ENCODE measurements around the gene AMZ1.
"Not testable (repeated sequence)": the region's sequence is repeated elsewhere in the genome, so short reads cannot be mapped to it uniquely, and the experiment has no call there.

The AMZ1 gene

DNA sequence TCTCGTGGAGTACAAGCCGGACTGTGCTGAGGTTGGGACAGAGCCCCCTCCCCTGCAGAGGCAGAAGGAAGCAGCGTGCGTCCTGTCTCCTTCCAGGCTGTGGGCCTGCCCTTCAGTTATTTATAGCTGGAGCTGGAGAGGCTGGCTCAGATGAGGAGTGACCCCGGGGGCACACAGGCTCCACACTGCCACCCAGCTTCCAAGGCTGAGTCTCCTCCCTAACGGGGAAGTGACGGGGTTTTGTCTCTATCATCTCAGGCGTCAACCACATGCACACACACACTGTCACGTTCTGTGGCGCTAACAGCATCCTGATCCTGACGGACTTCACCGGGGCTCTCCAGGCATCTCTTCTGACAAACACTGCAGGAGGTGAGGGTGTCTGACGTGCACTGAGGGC is 25.4 kb downstream of the AMZ1 start:
- no peak for DNase-seq (ENCODE audit: low spot score)

DNA sequence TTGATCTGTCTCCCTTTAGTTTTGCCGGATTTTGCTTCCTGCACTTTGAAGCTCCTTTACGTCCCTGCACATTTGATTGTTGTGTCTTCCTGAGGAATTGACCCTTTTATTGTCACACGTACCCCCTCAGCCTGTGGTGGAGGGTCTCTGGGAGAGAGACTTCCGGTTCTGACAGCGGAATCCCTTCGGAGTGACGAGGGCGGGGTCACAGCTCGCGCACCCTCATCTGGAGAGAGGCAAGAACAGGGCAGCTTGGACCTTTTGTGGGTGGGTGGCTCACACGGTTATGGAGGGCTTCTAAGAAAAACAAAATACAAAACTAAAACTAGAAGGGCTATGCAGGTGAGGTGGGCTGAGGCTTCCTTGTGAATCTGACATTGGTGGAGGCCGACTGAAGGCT is 26.0 kb downstream of the AMZ1 start:
- no peak for DNase-seq (ENCODE audit: low spot score)

DNA sequence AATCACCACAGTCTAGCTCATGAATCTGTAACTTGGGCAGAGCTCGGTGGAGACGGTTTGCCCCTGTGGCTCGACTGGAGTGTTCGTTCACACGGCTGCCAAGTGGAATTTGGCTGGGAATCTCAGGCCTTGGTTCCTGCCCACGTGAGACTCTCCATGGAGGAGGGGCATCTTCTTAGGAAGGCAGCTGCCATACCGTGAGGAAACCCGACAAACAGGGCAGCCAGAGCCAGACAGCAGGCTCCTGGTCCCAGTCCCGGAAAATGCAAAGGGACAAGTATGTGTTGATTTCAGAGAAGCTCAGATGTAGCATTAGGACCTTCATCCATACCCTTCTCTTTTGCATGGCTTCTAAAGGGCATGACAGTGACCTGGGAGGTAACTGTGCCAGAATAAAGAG is 26.6 kb downstream of the AMZ1 start:
- DNase-seq (ENCODE audit: low spot score) = no peak

DNA sequence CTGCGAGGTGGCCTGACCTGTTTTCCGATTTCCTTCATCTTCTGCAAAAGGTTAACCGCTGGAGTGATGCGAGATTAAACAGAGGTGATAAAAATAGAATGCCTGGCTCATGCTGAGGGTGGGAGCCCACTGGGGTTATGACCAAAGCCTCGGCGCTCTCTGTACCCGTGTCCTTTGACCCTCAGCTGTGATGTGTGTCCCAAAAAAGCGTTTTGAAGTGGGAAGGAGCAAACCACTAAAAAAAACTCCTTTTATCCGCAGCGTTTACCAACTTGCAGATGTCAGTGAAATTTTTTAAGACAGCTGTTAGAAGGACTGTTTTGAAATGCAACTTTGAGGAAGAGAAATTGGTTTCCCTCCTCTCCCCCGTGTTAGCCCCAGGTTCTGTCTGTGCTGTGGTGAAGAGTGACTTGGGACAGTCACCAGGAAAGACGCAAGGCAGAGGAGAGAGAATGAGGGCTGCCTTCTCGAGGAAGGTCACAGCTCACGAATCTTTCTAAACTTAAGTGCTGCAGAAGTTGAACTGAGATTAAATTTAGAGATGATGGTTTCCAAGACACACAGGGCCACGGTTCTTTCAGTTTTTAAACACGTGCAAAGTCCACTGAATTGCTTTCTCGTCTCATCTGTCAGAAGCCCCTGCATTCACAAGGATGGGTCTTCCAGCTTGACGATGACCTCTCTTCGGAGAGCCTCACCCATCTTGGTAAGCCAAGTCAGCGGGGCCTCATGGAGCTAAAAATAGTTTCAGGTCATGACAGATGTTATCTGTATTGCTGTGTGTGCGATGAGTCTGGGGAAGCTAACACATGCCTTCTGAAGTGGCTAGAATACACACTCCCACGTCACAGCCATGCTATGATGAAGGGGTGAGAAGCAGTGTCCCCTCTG is 27.6 kb downstream of the AMZ1 start:
- no peak for DNase-seq (ENCODE audit: low spot score)

DNA sequence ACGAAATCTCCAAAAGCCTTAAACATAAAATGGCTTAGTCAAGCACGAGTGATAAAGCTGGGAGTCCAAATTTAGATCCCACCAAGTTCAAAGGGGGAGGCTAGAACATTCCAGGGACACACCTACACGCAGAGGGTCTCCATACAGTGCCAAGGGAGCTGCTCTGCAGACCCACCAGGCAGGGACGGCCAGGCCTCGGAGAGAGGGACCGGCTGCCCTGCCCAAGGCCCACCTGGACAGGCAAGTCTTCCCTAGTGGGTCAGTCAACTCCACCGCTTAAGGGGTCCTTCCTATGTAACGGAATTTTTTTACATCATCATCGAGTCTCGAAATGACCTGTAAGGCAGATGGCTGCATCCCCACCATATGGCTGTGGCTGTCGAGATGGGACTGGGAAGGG is 28.5 kb downstream of the AMZ1 start:
- no peak for DNase-seq (ENCODE audit: low spot score)

DNA sequence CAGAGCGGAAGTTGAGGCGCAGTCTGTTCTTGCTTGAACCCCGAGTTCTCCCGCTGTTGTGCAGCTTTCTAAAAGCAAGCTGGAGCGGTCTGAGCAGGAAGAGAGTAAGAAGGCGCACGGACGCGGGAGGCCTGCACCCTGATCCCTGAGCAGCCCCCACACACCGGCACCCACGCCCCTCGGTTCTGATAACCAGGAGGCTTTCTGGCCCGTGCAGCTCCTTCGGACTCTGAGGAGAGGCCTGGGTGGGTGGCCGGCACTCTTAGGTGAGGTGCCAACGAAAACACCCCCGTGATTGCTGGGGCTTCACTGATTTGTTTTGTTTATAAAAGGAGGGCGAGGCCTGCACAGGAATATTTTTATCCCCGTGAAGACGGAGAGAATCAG is 28.9 kb downstream of the AMZ1 start:
- DNase-seq (ENCODE audit: low spot score) = no peak

DNA sequence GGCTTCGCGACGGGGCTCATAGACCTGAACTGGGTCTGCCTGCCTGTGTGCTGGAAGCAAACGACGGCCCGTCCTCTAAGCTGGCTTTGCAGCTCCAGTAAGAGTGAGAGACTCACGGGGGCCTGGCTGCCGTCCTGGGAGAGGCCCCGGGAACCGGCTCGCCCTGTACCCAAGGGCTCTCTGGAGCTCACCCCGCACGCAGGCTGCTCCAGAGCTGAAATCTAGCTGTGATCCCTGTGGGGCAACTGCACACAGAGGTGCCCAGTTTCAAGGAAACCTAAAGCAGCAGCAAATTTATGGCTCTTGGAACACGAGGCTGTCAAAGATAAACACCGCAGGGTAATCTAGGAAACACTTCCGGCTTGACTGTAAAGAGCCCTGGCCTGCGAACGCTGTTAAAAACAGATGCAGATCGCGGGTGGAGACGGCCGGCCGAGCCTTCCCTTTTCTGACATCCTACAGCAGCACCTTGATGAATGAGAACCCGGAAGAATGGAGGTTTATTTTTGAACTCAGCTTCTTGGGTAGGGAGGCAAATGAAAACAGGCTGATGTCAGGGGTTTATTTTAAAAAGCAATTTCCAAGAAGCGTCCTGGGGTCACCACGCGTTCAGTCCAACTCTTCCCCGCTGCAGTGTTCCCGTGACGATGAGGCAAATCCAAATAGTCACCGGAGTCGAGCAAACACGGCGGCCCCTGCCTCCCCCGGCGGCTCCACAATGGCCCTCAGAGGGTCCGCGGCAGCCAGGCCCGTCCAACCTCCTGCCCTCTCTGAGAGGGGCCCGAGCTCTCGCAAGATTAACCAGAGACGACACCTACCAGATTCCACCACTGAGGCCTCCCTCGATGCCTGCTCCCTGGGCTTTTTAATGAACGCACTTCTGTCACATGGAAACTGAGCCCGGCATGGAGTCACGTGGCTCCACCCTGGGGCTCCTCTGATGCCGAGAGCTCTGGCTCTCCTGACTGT is 29.6 kb downstream of the AMZ1 start:
- DNase-seq (ENCODE audit: low spot score) = no peak

DNA sequence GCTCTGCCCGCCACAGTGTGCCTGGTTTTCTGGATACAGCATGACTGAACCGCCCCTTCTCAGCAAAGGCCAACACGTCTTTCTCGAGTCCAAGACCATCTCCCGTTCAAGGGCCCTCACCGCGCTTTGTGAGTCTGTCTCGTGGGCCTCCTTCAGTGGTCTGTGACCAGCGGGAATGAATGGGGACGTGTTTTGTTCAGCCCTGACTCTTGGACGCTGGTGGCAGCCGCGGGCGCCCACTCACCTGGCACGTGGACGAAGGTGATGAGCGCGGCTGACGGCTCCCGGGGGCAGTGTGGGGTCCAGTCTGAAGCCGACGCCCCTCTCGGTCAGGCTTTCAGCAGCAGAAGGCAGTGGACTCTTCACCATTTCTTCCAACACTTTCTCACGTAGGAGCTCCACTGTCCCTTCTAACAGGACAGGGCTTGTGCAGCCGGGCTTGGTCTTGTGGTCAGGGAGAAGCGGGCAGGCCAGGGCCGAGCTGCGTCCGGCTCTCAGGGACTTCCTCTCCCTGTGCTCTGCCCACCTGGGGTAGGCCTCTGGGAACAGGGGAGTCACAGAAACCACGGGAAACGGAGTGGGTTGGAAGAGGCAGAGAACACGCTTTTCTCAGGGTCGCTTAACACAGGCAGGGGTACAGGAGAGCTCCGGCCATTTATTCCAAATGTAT is 30.4 kb downstream of the AMZ1 start:
- no peak for DNase-seq (ENCODE audit: low spot score)

DNA sequence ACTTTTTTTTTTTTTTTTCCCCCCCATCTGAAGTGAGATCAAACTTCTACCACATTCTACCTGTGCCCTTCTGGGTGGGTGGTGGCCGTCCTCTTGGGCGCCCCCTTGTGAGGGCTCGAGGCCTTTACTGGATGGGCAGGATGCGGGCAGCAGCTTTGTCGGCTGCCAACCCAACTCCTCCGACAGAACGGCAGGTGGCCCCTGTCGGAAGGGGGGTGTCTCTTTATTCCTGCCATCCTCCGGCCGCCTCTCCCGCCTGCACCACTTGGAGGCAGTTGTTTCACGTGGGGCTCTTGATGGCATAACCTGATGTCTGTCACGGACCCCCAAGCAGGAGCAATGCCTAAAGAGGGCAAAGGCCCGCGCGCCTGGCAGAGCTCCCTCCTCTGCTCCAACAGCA is 31.0 kb downstream of the AMZ1 start:
- DNase-seq (ENCODE audit: low spot score) = peak; percentile 38

DNA sequence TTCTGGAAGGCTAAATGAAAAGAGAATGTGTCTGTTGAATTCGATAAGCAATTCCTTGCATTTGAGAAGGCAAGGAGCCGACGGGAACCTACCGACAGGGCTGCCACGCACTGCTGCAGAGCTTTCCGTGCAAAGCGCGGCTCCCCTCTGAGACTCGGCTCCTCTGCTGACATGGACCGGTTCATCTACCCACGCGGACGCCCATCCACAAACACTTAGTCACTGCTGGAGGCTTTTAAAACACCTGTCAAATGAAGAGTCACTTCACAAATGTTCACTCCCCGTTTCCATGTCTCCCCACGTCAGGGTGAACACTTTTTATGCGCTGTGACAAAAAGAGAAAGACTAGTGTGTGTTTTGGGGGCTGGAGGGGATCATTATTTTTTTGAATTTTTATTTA is 32.0 kb downstream of the AMZ1 start:
- no peak for DNase-seq (ENCODE audit: low spot score)

DNA sequence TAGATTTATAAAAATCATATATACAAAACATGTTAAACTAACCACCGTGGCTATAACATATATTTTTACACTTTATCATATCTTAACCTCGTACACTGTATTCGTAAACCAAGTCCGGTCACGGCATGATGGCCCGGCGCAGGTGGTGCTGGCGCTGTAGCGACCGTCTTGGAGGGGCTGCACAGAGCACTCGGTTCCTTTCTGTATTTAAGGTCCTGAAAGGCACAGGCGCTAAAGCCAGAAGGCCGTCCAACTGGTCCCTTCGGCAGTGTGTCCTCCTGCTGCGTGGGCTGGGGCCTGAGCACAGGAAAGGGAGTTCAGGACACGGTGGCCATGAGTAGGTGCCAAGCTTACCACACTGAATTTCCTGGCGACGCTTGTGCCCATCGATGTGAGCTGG is 33.8 kb downstream of the AMZ1 start:
- no peak for DNase-seq (ENCODE audit: low spot score)

DNA sequence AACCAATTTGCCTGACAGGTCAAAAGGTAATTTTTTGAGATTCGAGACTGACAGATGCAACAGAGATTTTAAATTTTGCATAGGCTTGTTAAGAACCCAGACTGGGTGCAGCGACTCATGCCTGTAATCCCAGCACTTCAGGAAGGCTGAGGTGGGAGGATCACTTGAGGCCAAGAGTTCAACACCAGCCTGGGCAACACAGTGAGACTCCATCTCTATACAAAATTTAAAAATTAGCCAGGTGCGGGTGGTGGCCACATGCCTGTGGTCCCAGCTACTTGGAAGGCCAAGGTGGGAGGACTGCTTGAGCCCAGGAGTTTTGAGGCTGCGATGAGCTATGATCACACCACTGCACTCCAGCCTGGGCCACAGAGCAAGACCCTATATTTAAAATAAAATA is 34.6 kb downstream of the AMZ1 start:
- no peak for DNase-seq (ENCODE audit: low spot score)

DNA sequence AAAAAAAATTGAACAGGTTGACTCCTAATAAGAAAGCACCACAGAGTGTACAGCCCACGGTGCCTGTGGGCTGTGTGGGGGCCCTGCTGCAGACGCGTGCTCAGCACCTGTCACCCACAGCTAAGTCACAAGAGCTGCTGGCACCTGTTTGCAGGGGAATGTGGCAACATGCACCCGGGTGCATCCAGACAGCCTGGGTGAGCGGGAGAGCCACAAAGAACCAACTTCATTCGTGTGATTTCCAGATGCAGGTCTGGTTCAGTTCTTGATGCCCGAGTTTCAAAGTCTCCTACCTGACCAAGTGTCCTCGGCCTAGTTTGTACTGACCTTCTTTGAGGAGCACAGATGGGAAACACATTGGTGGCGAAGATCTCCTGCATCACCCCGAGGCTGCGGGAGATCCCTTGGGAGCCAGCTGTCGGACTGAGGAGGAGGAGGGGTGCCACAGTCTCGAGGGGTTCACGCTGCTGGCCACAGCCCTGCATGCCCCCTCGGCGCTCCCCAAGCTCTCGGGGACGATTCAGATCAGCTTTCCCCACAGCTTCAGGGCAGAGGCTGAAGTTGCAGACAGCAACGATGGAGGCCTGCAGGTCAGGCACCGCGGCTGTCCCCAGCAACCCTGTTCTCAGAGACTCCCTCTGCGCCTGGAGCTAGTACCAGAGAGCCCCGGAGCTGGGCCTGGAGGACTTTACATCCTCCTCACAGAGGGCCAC is 35.3 kb downstream of the AMZ1 start:
- no peak for DNase-seq (ENCODE audit: low spot score)

DNA sequence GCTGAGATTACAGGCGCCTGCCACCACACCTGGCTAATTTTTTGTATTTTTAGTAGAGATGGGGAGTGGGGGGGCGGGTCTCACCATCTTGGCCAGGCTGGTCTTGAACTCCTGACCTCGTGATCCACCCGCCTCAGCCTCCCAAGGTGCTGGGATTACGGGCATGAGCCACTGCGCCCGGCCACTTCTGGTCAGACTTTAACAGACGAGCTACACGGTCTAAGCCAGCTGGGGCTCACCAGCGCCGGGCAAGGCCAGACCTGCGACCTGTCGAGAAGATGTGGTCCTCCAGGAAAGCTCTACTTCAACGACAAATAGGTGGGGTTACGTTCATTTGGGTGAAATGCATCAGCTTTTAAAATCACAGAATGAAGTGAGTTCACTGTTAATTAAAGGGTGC is 36.0 kb downstream of the AMZ1 start:
- DNase-seq (ENCODE audit: low spot score) = not testable (repeated sequence)

DNA sequence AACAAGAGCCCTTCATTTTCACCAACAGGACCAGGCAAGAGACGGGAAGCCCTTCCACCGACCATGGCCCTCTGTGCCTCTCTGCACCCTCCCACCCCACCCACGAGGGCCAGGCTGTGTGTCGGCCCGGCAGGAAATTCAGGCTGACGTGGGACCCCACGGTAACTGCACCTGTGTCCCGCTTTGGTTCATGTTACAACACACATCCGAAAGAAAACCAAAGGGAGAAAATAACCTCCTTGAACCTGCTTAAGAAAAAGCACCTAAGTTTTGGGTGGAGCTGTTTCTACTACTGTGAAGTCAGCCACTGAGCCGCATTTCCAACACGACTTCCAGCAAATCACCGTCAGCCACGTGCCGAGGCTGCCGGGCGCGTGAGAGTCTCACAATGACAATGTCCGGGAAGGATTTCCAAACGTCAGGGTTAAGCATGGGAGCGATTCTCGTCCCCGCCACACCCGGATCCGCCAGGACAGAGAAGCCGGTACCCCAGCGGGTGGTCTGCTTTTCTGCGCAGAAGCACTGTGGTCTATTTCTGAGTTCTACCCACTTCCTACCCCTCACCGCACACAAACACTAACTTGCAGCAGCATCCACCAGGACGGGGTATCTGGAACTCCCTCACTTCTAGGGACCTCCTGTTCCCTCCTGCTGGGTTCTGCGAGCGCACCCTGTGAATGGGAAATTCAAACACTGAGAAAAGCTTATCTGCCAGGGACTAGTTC is 36.6 kb downstream of the AMZ1 start:
- no peak for DNase-seq (ENCODE audit: low spot score)

DNA sequence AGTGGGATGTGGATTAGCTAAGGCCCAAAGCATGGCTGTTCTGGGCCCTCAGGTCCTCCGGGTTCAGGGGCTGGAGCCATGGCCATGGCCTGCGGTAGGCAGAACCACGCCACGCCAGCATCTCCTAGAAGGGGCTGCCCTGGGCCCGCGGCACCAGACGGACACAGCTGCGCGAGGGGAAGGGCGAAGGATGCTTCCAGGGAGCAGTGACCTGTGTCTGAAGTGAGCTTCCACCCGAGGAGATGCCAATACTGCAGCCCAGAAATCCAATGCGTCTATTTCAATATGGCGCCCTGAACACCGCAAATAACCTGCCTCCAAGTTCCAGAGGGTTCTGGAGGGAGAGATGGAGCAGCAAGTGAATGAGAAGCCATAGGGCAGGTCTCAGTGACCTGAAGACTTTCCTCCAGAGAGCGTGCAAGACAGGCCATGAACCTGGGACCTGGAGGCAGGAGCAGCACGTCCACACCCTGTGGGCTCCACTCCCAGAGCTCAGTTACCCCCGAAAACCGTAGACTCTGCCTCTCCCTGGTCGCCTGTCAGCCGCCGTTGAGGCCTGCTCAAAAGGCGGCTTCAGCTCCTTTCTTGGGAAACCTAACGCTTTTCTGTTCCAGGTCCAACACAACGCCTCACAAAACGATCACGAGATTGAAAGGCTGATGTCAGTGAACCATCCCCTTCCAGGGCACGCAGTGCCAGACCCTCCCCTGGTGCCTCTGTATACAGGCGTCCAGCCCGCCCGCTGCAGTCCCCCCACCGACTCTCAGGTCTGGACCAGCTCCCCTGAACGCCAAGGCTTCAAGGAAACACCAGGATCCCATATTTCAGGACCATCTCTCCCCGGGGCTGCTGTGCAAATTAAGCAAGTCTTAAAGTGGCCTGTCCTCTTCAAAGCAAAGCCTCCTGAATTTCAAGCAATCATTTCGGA is 37.4 kb downstream of the AMZ1 start:
- DNase-seq (ENCODE audit: low spot score) = no peak

DNA sequence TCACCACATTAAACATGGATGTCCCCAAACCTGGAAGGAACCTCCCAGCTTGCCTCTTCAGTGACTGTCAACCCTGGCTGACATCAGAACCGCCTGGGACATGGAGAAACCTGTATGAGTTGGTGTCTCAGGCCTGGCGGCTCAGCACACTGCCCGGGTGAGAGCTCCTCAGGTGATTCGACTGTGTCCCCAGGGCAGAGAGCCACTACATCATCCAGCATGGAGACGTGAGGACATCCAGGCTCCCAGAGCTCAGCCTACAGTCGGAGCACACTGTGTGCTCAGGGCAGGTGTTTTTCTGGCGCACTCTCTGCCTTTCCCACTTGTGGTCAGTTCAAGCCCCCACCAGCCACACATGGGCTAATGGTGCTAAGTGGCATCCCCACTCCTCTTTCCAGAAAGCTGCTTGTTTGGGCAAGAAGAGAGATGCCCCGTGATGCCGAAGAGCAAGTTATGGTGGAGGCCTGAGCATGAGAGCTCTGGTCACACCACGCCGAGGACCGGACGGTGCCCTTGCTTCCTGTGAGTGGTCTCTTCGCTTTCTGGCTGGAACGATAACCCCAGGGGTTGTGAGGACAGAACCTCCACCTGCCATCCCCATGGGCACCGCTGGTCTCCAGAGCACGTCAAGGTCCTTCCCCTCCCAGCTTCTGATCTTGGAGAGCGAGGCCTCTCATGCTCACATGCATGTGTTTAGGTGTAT is 38.5 kb downstream of the AMZ1 start:
- no peak for DNase-seq (ENCODE audit: low spot score)

DNA sequence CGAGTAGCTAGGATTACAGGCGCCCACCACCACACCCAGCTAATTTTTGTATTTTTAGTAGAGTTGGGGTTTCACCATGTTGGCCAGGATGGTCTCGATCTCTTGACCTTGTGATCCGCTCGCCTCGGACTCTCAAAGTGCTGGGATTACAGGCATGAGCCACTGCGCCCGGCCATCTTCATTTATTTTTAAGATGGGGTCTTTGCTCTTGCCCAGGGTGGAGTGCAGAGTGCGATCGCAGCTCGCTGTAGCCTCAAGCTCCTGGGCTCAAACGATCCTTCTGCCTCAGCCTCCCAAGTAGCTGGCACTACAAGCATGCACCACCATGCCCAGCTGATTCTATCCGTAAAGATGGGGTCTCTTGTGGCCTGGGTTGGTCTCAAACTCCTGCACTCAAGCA is 39.2 kb downstream of the AMZ1 start:
- not testable (repeated sequence) for DNase-seq (ENCODE audit: low spot score)

DNA sequence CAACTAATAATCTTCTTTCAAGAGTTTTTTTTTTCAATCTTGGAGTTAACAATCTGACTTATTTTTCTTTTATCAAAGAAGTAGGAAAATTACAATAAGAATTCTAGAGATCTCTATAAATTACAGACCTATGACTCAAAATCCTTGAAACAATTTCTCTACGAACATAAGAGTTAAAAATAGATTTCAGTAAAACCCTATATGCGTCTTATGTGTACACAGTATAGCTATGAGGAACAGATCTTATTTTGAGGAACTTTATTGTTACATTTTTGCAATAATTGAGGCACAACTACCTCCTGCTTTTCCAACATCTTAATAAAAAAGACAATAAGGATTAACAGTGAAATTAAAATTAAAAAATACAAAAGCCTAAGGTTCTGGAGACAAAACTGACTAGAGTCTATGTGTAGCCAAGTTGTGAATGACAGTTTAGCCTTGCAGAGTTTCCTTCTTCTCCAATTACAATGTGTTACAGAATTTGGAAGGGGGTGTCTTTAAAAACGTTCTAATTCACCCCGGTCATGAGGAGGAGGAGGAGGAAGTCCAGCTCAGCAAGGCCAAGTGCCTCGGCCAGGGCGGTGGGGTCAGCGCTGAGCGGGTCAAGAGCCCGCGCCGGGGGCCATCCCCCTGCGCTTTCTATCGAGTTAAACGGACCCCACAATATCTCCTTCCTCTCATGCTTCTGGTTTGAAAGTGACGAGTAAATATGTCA is 40.5 kb downstream of the AMZ1 start:
- no peak for DNase-seq (ENCODE audit: low spot score)
